ENCODE measurements around the gene GNRH2. TPM values are rescaled to one million over a fixed set of nuclear protein-coding genes. Genes with fewer than 3 reads are reported as not detected.
"Not testable (repeated sequence)": the region's sequence is repeated elsewhere in the genome, so short reads cannot be mapped to it uniquely, and the experiment has no call there.

The GNRH2 gene
- total and polyA plus RNA-seq, 2 donors (not counting 1 experiment from before 2014, with no cell fraction given), result not detected

- H2AFZ ChIP-seq (ENCODE audit: low read length), result no peak overlapping the region
- no peak overlapping the region for H3K4me3 ChIP-seq (replicated peaks in 1 of 4; ENCODE audit: control extremely low read depth in 1 of 4, insufficient read depth in 1 of 4, low read depth in 3 of 4, low read length in 4 of 4)
- H3K36me3 ChIP-seq (ENCODE audit: control insufficient read depth, insufficient read depth, low read length), result peaks cover 4% of the 10 kb centered on the region
- H3K9me3 ChIP-seq (ENCODE audit: control insufficient read depth, insufficient read depth, low read depth, low read length), result no peaks in the 10 kb centered on the region
- H3K4me1 ChIP-seq (ENCODE audit: control insufficient read depth, extremely low read depth, insufficient read depth, low read length), result peaks cover 3% of the 10 kb centered on the region
- H3K9ac ChIP-seq (ENCODE audit: insufficient read depth, low read length), result no peak overlapping the region
- H3K4me2 ChIP-seq (ENCODE audit: extremely low read depth, insufficient read depth, low read length), result no peak overlapping the region
- no peak overlapping the region for H3K27ac ChIP-seq (ENCODE audit: insufficient read depth, low read length)
- no peak for DNase-seq (ENCODE audit: low read depth in 2 of 2)
- no peak for TF ChIP-seq EZH2 (IDR thresholded peaks at IDR 0.05; ENCODE audit: low read length, missing control alignments)
- TF ChIP-seq, protein P1, sequence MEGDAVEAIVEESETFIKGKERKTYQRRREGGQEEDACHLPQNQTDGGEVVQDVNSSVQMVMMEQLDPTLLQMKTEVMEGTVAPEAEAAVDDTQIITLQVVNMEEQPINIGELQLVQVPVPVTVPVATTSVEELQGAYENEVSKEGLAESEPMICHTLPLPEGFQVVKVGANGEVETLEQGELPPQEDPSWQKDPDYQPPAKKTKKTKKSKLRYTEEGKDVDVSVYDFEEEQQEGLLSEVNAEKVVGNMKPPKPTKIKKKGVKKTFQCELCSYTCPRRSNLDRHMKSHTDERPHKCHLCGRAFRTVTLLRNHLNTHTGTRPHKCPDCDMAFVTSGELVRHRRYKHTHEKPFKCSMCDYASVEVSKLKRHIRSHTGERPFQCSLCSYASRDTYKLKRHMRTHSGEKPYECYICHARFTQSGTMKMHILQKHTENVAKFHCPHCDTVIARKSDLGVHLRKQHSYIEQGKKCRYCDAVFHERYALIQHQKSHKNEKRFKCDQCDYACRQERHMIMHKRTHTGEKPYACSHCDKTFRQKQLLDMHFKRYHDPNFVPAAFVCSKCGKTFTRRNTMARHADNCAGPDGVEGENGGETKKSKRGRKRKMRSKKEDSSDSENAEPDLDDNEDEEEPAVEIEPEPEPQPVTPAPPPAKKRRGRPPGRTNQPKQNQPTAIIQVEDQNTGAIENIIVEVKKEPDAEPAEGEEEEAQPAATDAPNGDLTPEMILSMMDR (conservative IDR thresholded peaks at IDR 0.05 in 1 of 2, IDR thresholded peaks at IDR 0.05 in 1 of 2; ENCODE audit: low read depth in 1 of 2, low read length in 2 of 2), result no peak
- no peaks in the 10 kb centered on the region for H3K79me2 ChIP-seq (ENCODE audit: control insufficient read depth, insufficient read depth, low read length)
- H4K20me1 ChIP-seq (ENCODE audit: control insufficient read depth, extremely low read depth, insufficient read depth, low read length), result no peaks in the 10 kb centered on the region
- H3K27me3 ChIP-seq (ENCODE audit: control insufficient read depth, insufficient read depth, low read length), result no peaks in the 10 kb centered on the region
These were observed 28.8 kb upstream of the GNRH2 start for GRCh38 chr20:3014662-3015061.

- H4K20me1 ChIP-seq (ENCODE audit: control insufficient read depth, extremely low read depth, insufficient read depth, low read length); H3K36me3 ChIP-seq (ENCODE audit: control insufficient read depth, insufficient read depth, low read length); H3K9me3 ChIP-seq (ENCODE audit: control insufficient read depth, insufficient read depth, low read depth, low read length); H2AFZ ChIP-seq (ENCODE audit: low read length); H3K27ac ChIP-seq (ENCODE audit: insufficient read depth, low read length); H3K4me3 ChIP-seq (replicated peaks in 1 of 4; ENCODE audit: control extremely low read depth in 1 of 4, insufficient read depth in 1 of 4, low read depth in 3 of 4, low read length in 4 of 4); H3K9ac ChIP-seq (ENCODE audit: insufficient read depth, low read length); H3K79me2 ChIP-seq (ENCODE audit: control insufficient read depth, insufficient read depth, low read length); H3K27me3 ChIP-seq (ENCODE audit: control insufficient read depth, insufficient read depth, low read length); H3K4me1 ChIP-seq (ENCODE audit: control insufficient read depth, extremely low read depth, insufficient read depth, low read length); H3K4me2 ChIP-seq (ENCODE audit: extremely low read depth, insufficient read depth, low read length); DNase-seq (ENCODE audit: low read depth in 2 of 2): not testable (repeated sequence)
These were observed 28.1 kb upstream of the GNRH2 start for GRCh38 chr20:3015302-3015701.

DNA sequence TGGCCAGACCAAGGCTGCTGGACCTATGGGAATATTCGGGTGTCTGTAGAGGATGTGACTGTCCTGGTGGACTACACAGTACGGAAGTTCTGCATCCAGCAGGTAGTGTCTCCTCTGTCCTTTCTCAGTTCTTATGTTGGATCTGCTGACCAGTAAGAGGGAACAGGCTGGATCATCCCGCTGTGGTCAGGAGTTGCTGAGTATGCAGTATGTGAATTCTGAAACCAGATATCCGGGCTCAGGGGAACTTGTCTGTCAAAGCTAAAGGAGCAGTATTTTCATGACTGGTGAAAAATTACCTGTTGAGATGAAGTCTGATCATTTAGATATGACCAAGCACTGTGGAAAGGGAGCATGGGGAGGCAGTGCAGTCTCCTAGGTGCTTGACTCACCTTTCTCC lies 22.1 kb upstream of the GNRH2 start:
- Histone ChIP-seq H4K20me1 (ENCODE audit: control insufficient read depth, extremely low read depth, insufficient read depth, low read length) (no peaks in the 10 kb centered on the region), H2AFZ (ENCODE audit: low read length) (no peak overlapping the region), H3K36me3 (ENCODE audit: control insufficient read depth, insufficient read depth, low read length) (peaks cover 8% of the 10 kb centered on the region), H3K9ac (ENCODE audit: insufficient read depth, low read length) (no peak overlapping the region), H3K27me3 (ENCODE audit: control insufficient read depth, insufficient read depth, low read length) (no peaks in the 10 kb centered on the region), H3K4me1 (ENCODE audit: control insufficient read depth, extremely low read depth, insufficient read depth, low read length) (no peaks in the 10 kb centered on the region), H3K9me3 (ENCODE audit: control insufficient read depth, insufficient read depth, low read depth, low read length) (no peaks in the 10 kb centered on the region), H3K79me2 (ENCODE audit: control insufficient read depth, insufficient read depth, low read length) (no peaks in the 10 kb centered on the region), H3K4me2 (ENCODE audit: extremely low read depth, insufficient read depth, low read length) (no peak overlapping the region), H3K4me3 (replicated peaks in 1 of 4; ENCODE audit: control extremely low read depth in 1 of 4, insufficient read depth in 1 of 4, low read depth in 3 of 4, low read length in 4 of 4) (no peak overlapping the region), H3K27ac (ENCODE audit: insufficient read depth, low read length) (no peak overlapping the region)
- no peak for DNase-seq (ENCODE audit: low read depth in 2 of 2)
- TF ChIP-seq EZH2 (IDR thresholded peaks at IDR 0.05; ENCODE audit: low read length, missing control alignments), result no peak
- TF ChIP-seq, protein P1 (conservative IDR thresholded peaks at IDR 0.05 in 1 of 2, IDR thresholded peaks at IDR 0.05 in 1 of 2; ENCODE audit: low read depth in 1 of 2, low read length in 2 of 2), result no peak
